HAP-1 (cell line): Measurements from ENCODE around the gene ZBTB25.

Experiments used
- DNase-seq, 2 experiments: peaks; one replicate each; pipeline ENCODE4 v3.0.0-alpha.2; 2016 to 2020; ENCODE audit warnings: low spot score in 2 of 2
- H3K27me3 ChIP-seq: fragments of 250-450 bp; sonication (Bioruptor Pico); 2 replicates; pipeline ENCODE4 v1.5.1; 2020; ENCODE audit warnings: low read depth, mild to moderate bottlenecking, moderate library complexity
- H3K36me3 ChIP-seq: fragments of 250-450 bp; sonication (Bioruptor Pico); replicated peaks from 2 replicates; pipeline ENCODE4 v1.5.1; 2020; ENCODE audit warnings: mild to moderate bottlenecking
- H3K4me1 ChIP-seq: fragments of 250-450 bp; sonication (Bioruptor Pico); 2 replicates; pipeline ENCODE4 v1.5.1; 2020; ENCODE audit warnings: mild to moderate bottlenecking
- H3K4me3 ChIP-seq: fragments of 250-450 bp; sonication (Bioruptor Pico); 2 replicates; pipeline ENCODE4 v1.5.1; 2020; ENCODE audit warnings: mild to moderate bottlenecking, moderate library complexity
- H3K9me3 ChIP-seq: fragments of 250-450 bp; sonication (Bioruptor Pico); 2 replicates; pipeline ENCODE4 v1.5.1; 2020; ENCODE audit warnings: mild to moderate bottlenecking, moderate library complexity
- in situ Hi-C: fragments of 300-500 bp; cut with MboI; formaldehyde crosslinking; loops from 3 replicates; pipeline ENCODE4 v1.14.3; 2020; ENCODE audit warnings: low sequenced_read_pairs, inconsistent platforms, mixed read lengths

The ZBTB25 gene

GRCh38 chr14:64506721-64507120 is 3.1 kb upstream of the ZBTB25 start:
- no peak overlapping the region for H3K4me3 ChIP-seq
- in situ Hi-C loops, result no loop called here
- H3K4me1 ChIP-seq, result peaks cover 33% of the 10 kb centered on the region
- no peak for DNase-seq
- no peaks in the 10 kb centered on the region for H3K9me3 ChIP-seq
- no peaks in the 10 kb centered on the region for H3K36me3 ChIP-seq
- H3K27me3 ChIP-seq, result no peaks in the 10 kb centered on the region

- H3K36me3 ChIP-seq, result no peaks in the 10 kb centered on the region
- H3K4me3 ChIP-seq, result peak overlapping the region; percentile 66
- DNase-seq, result peak; percentile 91 to 93
- no peaks in the 10 kb centered on the region for H3K9me3 ChIP-seq
- in situ Hi-C loops, result no loop called here
- H3K4me1 ChIP-seq, result peaks cover 33% of the 10 kb centered on the region
- H3K27me3 ChIP-seq, result no peaks in the 10 kb centered on the region
Measured at GRCh38 chr14:64504897-64505794, 1.5 kb upstream of the ZBTB25 start.

GRCh38 chr14:64504310-64504896 is 765 bp upstream of the ZBTB25 start, which contains the start of gene ZBTB1:
ZBTB1 (plus strand) TSS chr14:64504770; CDS start chr14:64521505, 16,735 bp downstream.
- Histone ChIP-seq H3K9me3 (no peaks in the 10 kb centered on the region), H3K4me3 (peak within 1 kb of the TSS; percentile 66), H3K36me3 (peaks cover 3% of the 10 kb centered on the region; the same call in 1 of the 2 replicates), H3K27me3 (no peaks in the 10 kb centered on the region), H3K4me1 (peaks cover 30% of the 10 kb centered on the region)
- peak; percentile 69 to 86 for DNase-seq
- in situ Hi-C loops, result no loop called here

GRCh38 chr14:64502887-64503433 is 678 bp downstream of the ZBTB25 start:
- H3K4me3 ChIP-seq, result peak overlapping the region; percentile 66
- H3K9me3 ChIP-seq, result no peaks in the 10 kb centered on the region
- H3K4me1 ChIP-seq, result peaks cover 30% of the 10 kb centered on the region
- H3K36me3 ChIP-seq, result peaks cover 3% of the 10 kb centered on the region; the same call in 1 of the 2 replicates
- peak; percentile 25 to 43 for DNase-seq
- in situ Hi-C loops, result no loop called here
- H3K27me3 ChIP-seq, result no peaks in the 10 kb centered on the region

GRCh38 chr14:64502456-64502855 is 1.2 kb downstream of the ZBTB25 start:
- DNase-seq, result no peak
- H3K9me3 ChIP-seq, result no peaks in the 10 kb centered on the region
- H3K4me1 ChIP-seq, result peaks cover 30% of the 10 kb centered on the region
- H3K36me3 ChIP-seq, result peaks cover 6% of the 10 kb centered on the region; the same call in 1 of the 2 replicates
- H3K4me3 ChIP-seq, result peak overlapping the region; percentile 66
- in situ Hi-C loops, result no loop called here
- no peaks in the 10 kb centered on the region for H3K27me3 ChIP-seq

GRCh38 chr14:64501411-64502171 is 2.0 kb downstream of the ZBTB25 start:
- H3K4me3 ChIP-seq, result peak overlapping the region; percentile 66
- in situ Hi-C loops, result no loop called here
- no peaks in the 10 kb centered on the region for H3K9me3 ChIP-seq
- no peaks in the 10 kb centered on the region for H3K27me3 ChIP-seq
- peaks cover 6% of the 10 kb centered on the region; the same call in 1 of the 2 replicates for H3K36me3 ChIP-seq
- peaks cover 25% of the 10 kb centered on the region for H3K4me1 ChIP-seq
- DNase-seq, result peak; percentile 38 to 55

GRCh38 chr14:64500088-64500487 is 3.5 kb downstream of the ZBTB25 start:
- no peak overlapping the region for H3K4me3 ChIP-seq
- in situ Hi-C loops, result no loop called here
- peaks cover 22% of the 10 kb centered on the region for H3K4me1 ChIP-seq
- no peak for DNase-seq
- no peaks in the 10 kb centered on the region for H3K27me3 ChIP-seq
- H3K36me3 ChIP-seq, result peaks cover 7% of the 10 kb centered on the region; the same call in 1 of the 2 replicates
- H3K9me3 ChIP-seq, result no peaks in the 10 kb centered on the region

GRCh38 chr14:64496764-64497163 is 6.9 kb downstream of the ZBTB25 start:
- DNase-seq, result no peak
- peaks cover 14% of the 10 kb centered on the region for H3K4me1 ChIP-seq
- no peaks in the 10 kb centered on the region for H3K9me3 ChIP-seq
- peaks cover 12% of the 10 kb centered on the region; the same call in 1 of the 2 replicates for H3K36me3 ChIP-seq
- H3K27me3 ChIP-seq, result no peaks in the 10 kb centered on the region
- in situ Hi-C loops, result no loop called here
- no peak overlapping the region for H3K4me3 ChIP-seq

GRCh38 chr14:64495252-64495651 is 8.4 kb downstream of the ZBTB25 start:
- Histone ChIP-seq H3K36me3 (peaks cover 12% of the 10 kb centered on the region; the same call in 1 of the 2 replicates), H3K27me3 (no peaks in the 10 kb centered on the region), H3K4me3 (no peak overlapping the region), H3K4me1 (no peaks in the 10 kb centered on the region), H3K9me3 (no peaks in the 10 kb centered on the region)
- no peak for DNase-seq
- in situ Hi-C loops, result no loop called here

- in situ Hi-C loops, result no loop called here
- Histone ChIP-seq H3K27me3 (no peaks in the 10 kb centered on the region), H3K36me3 (peaks cover 23% of the 10 kb centered on the region)
Measured at GRCh38 chr14:64493455-64493854, 10.2 kb downstream of the ZBTB25 start.

GRCh38 chr14:64491637-64492036 is 12.0 kb downstream of the ZBTB25 start:
- Histone ChIP-seq H3K9me3 (no peaks in the 10 kb centered on the region), H3K36me3 (peaks cover 37% of the 10 kb centered on the region), H3K4me1 (no peaks in the 10 kb centered on the region), H3K27me3 (no peaks in the 10 kb centered on the region), H3K4me3 (no peak overlapping the region)
- in situ Hi-C loops, result no loop called here
- DNase-seq, result no peak

More at GRCh38 chr14:64493455-64493854, 10.2 kb downstream of the ZBTB25 start:
- H3K4me1 ChIP-seq, result no peaks in the 10 kb centered on the region
- H3K9me3 ChIP-seq, result no peaks in the 10 kb centered on the region
- DNase-seq, result no peak
- H3K4me3 ChIP-seq, result no peak overlapping the region

GRCh38 chr14:64488590-64489099 is 15.0 kb downstream of the ZBTB25 start:
- in situ Hi-C loops, result no loop called here
- H3K36me3 ChIP-seq, result peaks cover 38% of the 10 kb centered on the region

GRCh38 chr14:64478634-64479250 is 24.9 kb downstream of the ZBTB25 start:
- H3K36me3 ChIP-seq, result no peaks in the 10 kb centered on the region
- H3K27me3 ChIP-seq, result no peaks in the 10 kb centered on the region
- no peak overlapping the region for H3K4me3 ChIP-seq
- H3K9me3 ChIP-seq, result no peaks in the 10 kb centered on the region
- in situ Hi-C loops, result no loop called here
- no peak for DNase-seq
- peaks cover 7% of the 10 kb centered on the region; the same call in 1 of the 2 replicates for H3K4me1 ChIP-seq

More at GRCh38 chr14:64488590-64489099, 15.0 kb downstream of the ZBTB25 start:
- Histone ChIP-seq H3K4me1 (no peaks in the 10 kb centered on the region; the same call in 1 of the 2 replicates), H3K4me3 (no peak overlapping the region), H3K9me3 (no peaks in the 10 kb centered on the region), H3K27me3 (no peaks in the 10 kb centered on the region)
- no peak for DNase-seq
